Vagina (tissue), 2 donors: ENCODE results near the gene WASF3. TPM values are rescaled to one million over a fixed set of nuclear protein-coding genes. Genes with fewer than 3 reads are reported as not detected.
"Not testable (repeated sequence)": the region's sequence is repeated elsewhere in the genome, so short reads cannot be mapped to it uniquely, and the experiment has no call there.

ENCODE experiments used
- DNase-seq, 2 donors: peaks; one replicate each; pipeline ENCODE4 v3.0.0-alpha.2; 2017; ENCODE audit errors: extremely low spot score in 2 of 2
- H3K27ac ChIP-seq: fragments of 200-600 bp; sonication (generic); one replicate; pipeline ENCODE4 v1.5.1; 2019
- H3K27me3 ChIP-seq: fragments of 200-600 bp; sonication (generic); one replicate; pipeline ENCODE4 v1.5.1; 2019
- H3K36me3 ChIP-seq, 2 donors: fragments of 200-600 bp; sonication (generic); one replicate each; pipeline ENCODE4 v1.5.1; 2017 to 2019
- H3K4me1 ChIP-seq: fragments of 200-600 bp; sonication (generic); one replicate; pipeline ENCODE4 v1.5.1; 2019
- H3K4me3 ChIP-seq, 2 donors: fragments of 200-600 bp; sonication (generic); 1 replicate in 1 of 2; 2 replicates in 1 of 2; pipeline ENCODE4 v1.5.1; 2016 to 2019
- H3K9me3 ChIP-seq: fragments of 200-600 bp; sonication (generic); one replicate; pipeline ENCODE4 v1.5.1; 2019
- CTCF ChIP-seq, 3 experiments: fragments of 450-650 bp in 2 of 3; fragments of 200-600 bp in 1 of 3; sonication (generic) in 1 of 3; IDR thresholded peaks; one replicate each; pipeline ENCODE4 v1.5.1; 2017 to 2019; ENCODE audit warnings: antibody characterized with exemption in 3 of 3, mild to moderate bottlenecking in 2 of 3, moderate library complexity in 2 of 3
- POLR2A ChIP-seq, 2 donors: fragments of 450-650 bp; IDR thresholded peaks; one replicate each; pipeline ENCODE4 v1.6.1; 2017; ENCODE audit warnings: antibody characterized with exemption in 2 of 2, mild to moderate bottlenecking in 2 of 2, moderate library complexity in 2 of 2
- POLR2AphosphoS5 ChIP-seq, 2 donors: sonication (generic); formaldehyde crosslinking; IDR thresholded peaks; one replicate each; pipeline ENCODE4 v1.9.0; 2017; ENCODE audit warnings: antibody characterized with exemption in 2 of 2, mild to moderate bottlenecking in 2 of 2, low read depth in 1 of 2; ENCODE audit not compliant: insufficient read depth in 1 of 2
- intact Hi-C: fragments of 100-400 bp; cut with DNase I; formaldehyde crosslinking; loops from one replicate; pipeline ENCODE4 v1.15.1; 2023
- total RNA-seq: library from RNA; depleted of rRNA; stranded (reverse); fragments of >200 nt; gene quantifications from one replicate; pipeline ENCODE4 v1.2.3, GENCODE V29; 2016

WASF3 gene
- total RNA-seq, 1 donor from 2014 or later, result 20.4 TPM

GRCh38 chr13:26719356-26719945 is 162.0 kb downstream of the WASF3 start:
- H3K4me3 ChIP-seq, result no peak overlapping the region
- no peaks in the 10 kb centered on the region for H3K27me3 ChIP-seq
- intact Hi-C loops, result no loop called here
- no peak overlapping the region for H3K27ac ChIP-seq
- H3K9me3 ChIP-seq, result no peaks in the 10 kb centered on the region
- no peaks in the 10 kb centered on the region for H3K4me1 ChIP-seq
- TF ChIP-seq POLR2A (IDR thresholded peaks at IDR 0.05) (no peak), POLR2AphosphoS5 (IDR thresholded peaks at IDR 0.05; ENCODE audit: insufficient read depth in 1 of 2, low read depth in 1 of 2) (no peak), CTCF (IDR thresholded peaks at IDR 0.05) (no peak)
- DNase-seq, result peak in 1 of 2 donors; percentile 52
- no peaks in the 10 kb centered on the region for H3K36me3 ChIP-seq

DNA sequence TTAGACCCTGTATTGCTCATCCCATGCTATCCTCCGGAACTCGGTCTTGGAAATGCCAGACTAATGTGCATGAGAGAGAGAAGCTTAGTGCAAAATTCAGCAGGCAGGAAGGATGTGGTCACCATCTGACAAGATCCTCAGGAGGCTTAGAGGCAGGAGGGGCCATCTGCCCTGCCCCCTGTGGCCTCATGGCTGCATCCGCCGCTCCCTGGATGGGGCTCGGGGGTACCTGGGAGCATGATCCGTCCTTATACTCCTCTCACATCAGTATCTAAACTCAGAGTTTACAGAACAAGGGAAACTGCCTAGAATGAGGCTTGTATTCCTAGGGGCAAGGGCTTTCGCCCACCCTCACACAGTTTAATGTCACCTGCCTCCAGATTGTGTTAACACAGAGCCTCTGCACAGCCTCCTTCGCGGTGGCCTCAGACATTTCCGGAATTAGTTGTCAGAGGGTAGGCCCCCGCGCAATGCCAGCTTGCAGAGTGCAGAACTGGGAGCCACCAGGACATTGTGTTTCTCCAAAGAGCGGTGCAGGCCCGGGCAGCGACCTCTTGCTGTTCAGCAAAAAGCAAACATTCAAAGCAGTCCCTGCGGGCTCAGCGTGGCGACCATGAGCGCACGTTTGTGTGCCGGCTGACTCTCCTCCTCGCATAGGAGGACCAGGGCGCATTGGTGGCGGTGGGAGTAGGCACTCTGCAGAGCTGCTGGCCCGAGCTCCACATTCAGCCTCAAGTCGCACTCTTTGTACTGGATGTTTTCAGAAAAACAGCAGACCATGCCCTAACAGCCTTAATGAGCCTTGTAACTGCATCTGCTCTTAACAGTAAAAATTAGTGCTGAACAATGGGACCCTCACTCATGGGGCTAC is 164.0 kb downstream of the WASF3 start:
- Histone ChIP-seq H3K9me3 (no peaks in the 10 kb centered on the region), H3K27ac (no peak overlapping the region), H3K4me1 (no peaks in the 10 kb centered on the region), H3K4me3 (no peak overlapping the region), H3K27me3 (no peaks in the 10 kb centered on the region), H3K36me3 (no peaks in the 10 kb centered on the region)
- peak in 1 of 2 donors; percentile 69 for DNase-seq
- intact Hi-C loops, result no loop called here
- TF ChIP-seq POLR2A (IDR thresholded peaks at IDR 0.05) (no peak), POLR2AphosphoS5 (IDR thresholded peaks at IDR 0.05; ENCODE audit: insufficient read depth in 1 of 2, low read depth in 1 of 2) (peak in 1 of 2 donors; percentile 22), CTCF (IDR thresholded peaks at IDR 0.05) (no peak)

- Histone ChIP-seq H3K4me1 (no peaks in the 10 kb centered on the region), H3K4me3 (no peak overlapping the region), H3K27ac (no peak overlapping the region), H3K36me3 (no peaks in the 10 kb centered on the region), H3K9me3 (no peaks in the 10 kb centered on the region), H3K27me3 (no peaks in the 10 kb centered on the region)
- intact Hi-C loops, result no loop called here
- TF ChIP-seq CTCF (IDR thresholded peaks at IDR 0.05) (no peak), POLR2A (IDR thresholded peaks at IDR 0.05) (no peak), POLR2AphosphoS5 (IDR thresholded peaks at IDR 0.05; ENCODE audit: insufficient read depth in 1 of 2, low read depth in 1 of 2) (no peak)
- DNase-seq, result no peak
Measured at GRCh38 chr13:26722321-26722720, 164.8 kb downstream of the WASF3 start.

DNA sequence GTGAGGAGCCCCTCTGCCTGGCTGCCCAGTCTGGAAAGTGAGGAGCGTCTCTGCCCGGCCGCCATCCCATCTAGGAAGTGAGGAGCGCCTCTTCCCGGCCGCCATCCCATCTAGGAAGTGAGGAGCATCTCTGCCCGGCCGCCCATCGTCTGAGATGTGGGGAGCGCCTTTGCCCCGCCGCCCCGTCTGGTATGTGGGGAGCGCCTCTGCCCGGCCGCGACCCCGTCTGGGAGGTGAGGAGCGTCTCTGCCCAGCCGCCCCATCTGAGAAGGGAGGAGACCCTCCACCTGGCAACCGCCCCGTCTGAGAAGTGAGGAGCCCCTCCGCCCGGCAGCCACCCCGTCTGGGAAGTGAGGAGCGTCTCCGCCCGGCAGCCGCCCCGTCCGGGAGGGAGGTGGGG is 166.1 kb downstream of the WASF3 start:
- H3K4me3 ChIP-seq, H3K36me3 ChIP-seq, H3K4me1 ChIP-seq, H3K27me3 ChIP-seq, intact Hi-C loops, H3K27ac ChIP-seq, H3K9me3 ChIP-seq, DNase-seq: not testable (repeated sequence)

DNA sequence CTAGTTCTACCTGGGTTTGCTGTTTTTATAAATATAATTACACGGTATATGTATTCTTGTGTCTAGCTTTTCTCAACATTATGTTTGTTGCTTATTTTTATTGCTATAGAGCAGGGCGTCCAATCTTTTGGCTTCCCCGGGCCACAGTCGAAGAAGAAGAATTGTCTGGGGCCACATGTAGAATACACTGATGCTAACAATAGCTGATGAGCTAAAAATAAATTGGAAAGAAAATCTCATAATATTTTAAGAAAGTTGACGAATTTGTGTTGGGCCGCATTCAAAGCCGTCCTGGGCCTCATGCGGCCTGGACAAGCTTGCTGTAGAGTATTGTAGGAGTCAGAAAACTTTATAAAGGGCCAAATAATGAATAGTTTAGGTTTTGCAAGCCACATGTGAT is 169.2 kb downstream of the WASF3 start:
- H3K27me3 ChIP-seq, result no peaks in the 10 kb centered on the region
- no peaks in the 10 kb centered on the region for H3K36me3 ChIP-seq
- H3K4me1 ChIP-seq, result no peaks in the 10 kb centered on the region
- H3K27ac ChIP-seq, result no peak overlapping the region
- no peak overlapping the region for H3K4me3 ChIP-seq
- intact Hi-C loops, result no loop called here
- DNase-seq, result no peak
- H3K9me3 ChIP-seq, result no peaks in the 10 kb centered on the region
- TF ChIP-seq POLR2A (IDR thresholded peaks at IDR 0.05), result no peak
- no peak for TF ChIP-seq POLR2AphosphoS5 (IDR thresholded peaks at IDR 0.05; ENCODE audit: insufficient read depth in 1 of 2, low read depth in 1 of 2)
- no peak for TF ChIP-seq CTCF (IDR thresholded peaks at IDR 0.05)
